Heart left ventricle (tissue), 16 donors: ENCODE results near the gene EIF4B. TPM values are rescaled to one million over a fixed set of nuclear protein-coding genes. Genes with fewer than 3 reads are reported as not detected.
"Not testable (repeated sequence)": the region's sequence is repeated elsewhere in the genome, so short reads cannot be mapped to it uniquely, and the experiment has no call there.

Experiments used
- ATAC-seq, 4 donors: fragments of 200-7000 bp; cut with Tn5 transposase; one replicate each; pipeline ENCODE4 v1.9.1; 2020 to 2022; ENCODE audit warnings: moderate library complexity in 4 of 4, mild to moderate bottlenecking in 3 of 4, moderate number of reproducible peaks in 1 of 4
- DNase-seq, 5 donors: peaks; one replicate each; pipeline ENCODE4 v3.0.0-alpha.2; 2020
- H3K27ac ChIP-seq, 12 donors: fragments of 200-600 bp; sonication (generic) in 4 of 12; one replicate each; pipeline versions ENCODE4 v1.5.0 to v1.8.0; 2016 to 2022; ENCODE audit warnings: mild to moderate bottlenecking in 2 of 12
- H3K27me3 ChIP-seq, 9 donors: fragments of 200-600 bp; sonication (generic) in 2 of 9; one replicate each; pipeline versions ENCODE4 v1.5.1 to v1.8.0; 2016 to 2022; ENCODE audit warnings: mild to moderate bottlenecking in 3 of 9
- H3K36me3 ChIP-seq, 9 donors: fragments of 200-600 bp; sonication (generic) in 2 of 9; one replicate each; pipeline versions ENCODE4 v1.5.0 to v1.8.0; 2018 to 2022; ENCODE audit warnings: mild to moderate bottlenecking in 2 of 9
- H3K4me1 ChIP-seq, 12 donors: fragments of 200-600 bp; sonication (generic) in 4 of 12; one replicate each; pipeline versions ENCODE4 v1.5.0 to v1.8.0; 2016 to 2022; ENCODE audit warnings: mild to moderate bottlenecking in 3 of 12
- H3K4me3 ChIP-seq, 12 donors: fragments of 200-600 bp; sonication (generic) in 4 of 12; one replicate each; pipeline versions ENCODE4 v1.5.0 to v1.8.0; 2017 to 2022; ENCODE audit warnings: mild to moderate bottlenecking in 9 of 12, moderate library complexity in 4 of 12
- H3K9me3 ChIP-seq, 12 donors: fragments of 200-600 bp; sonication (generic) in 4 of 12; one replicate each; pipeline versions ENCODE4 v1.5.0 to v1.8.0; 2016 to 2022; ENCODE audit warnings: mild to moderate bottlenecking in 1 of 12
- CTCF ChIP-seq, 12 donors: fragments of 200-600 bp; sonication (generic) in 4 of 12; IDR thresholded peaks; one replicate each; pipeline versions ENCODE4 v1.5.0 to v1.8.0; 2018 to 2022; ENCODE audit warnings: antibody characterized with exemption in 12 of 12, mild to moderate bottlenecking in 5 of 12
- POLR2A ChIP-seq, 2 donors: fragments of 450-650 bp; IDR thresholded peaks; one replicate each; pipeline ENCODE4 v1.6.1; 2017; ENCODE audit warnings: antibody characterized with exemption in 2 of 2, mild to moderate bottlenecking in 2 of 2, moderate library complexity in 2 of 2
- WGBS, 4 donors: extraction: QIAGEN DNeasy Blood & Tissue Kit in 2 of 4; methylation state at CpG; one replicate each; pipeline versions ENCODE4 v1.1.5 to v1.1.7; 2013 to 2018; 5-methylcytosine and 5-hydroxymethylcytosine counted together
- intact Hi-C, 10 donors: fragments of 100-400 bp; cut with DNase I; formaldehyde crosslinking; loops; one replicate each; pipeline versions ENCODE4 v1.11.1 to v1.14.2; 2022
- polyA plus RNA-seq, 2 donors: library from polyadenylated mRNA; stranded (reverse); fragments of 200-250 nt; gene quantifications; one replicate each; pipeline ENCODE4 v1.2.3, GENCODE V29; 2013
- total RNA-seq, 9 donors: library from RNA; depleted of rRNA in 2 of 9; stranded (reverse); fragments of >200 nt in 2 of 9; fragmentation: NEBNext Ultra II Directional in 3 of 9; extraction: Animal tissue kit (Norgen Biotek cat#: 25700) in 3 of 9; gene quantifications; one replicate each; pipeline versions ENCODE4 v1.1.0 to v1.2.4, GENCODE V29; 2016 to 2023
- donor health status: ischemic (EF 13 %, LVEDD 7.1; RV severe dilation, severe dysfunction).
- donor health status: healthy with polysubstance abuse.
- donor health status: DM: no; HTN: yes; CAD: no.
- donor health status: DM: no; HTN: no; CAD: no.
- donor health status: ischemic (EF 25% LVEDD 6.9; RV normal size, moderate dysfunction).
- donor health status: ischemic (EF 25% LVEDD 5.7; RV mildly dilated, moderate dysfunction).
- donor health status: healthy.
- donor health status: DM: yes; HTN: yes; CAD: no.
- donor health status: ischemic (EF 35%, LVEDD 5.7; RV mildly dilated, moderate dysfunction).
- donor health status: nonischemic (EF 11% LVEDD 7.7; RV severe dilation, severe dysfunction).
- donor health status: DM: yes; HTN: yes; CAD: no.
- donor health status: PGD.
- donor health status: ischemic (EF 29% LVEDD 5.4; RV normal size, mild dysfunction).
- donor health status: nonischemic (EF 23%, LVEDD 6.1; RV moderate dilation, normal function).

EIF4B gene
- total and polyA plus RNA-seq, 11 donors = 52.0 to 481 (median 342) TPM

DNA sequence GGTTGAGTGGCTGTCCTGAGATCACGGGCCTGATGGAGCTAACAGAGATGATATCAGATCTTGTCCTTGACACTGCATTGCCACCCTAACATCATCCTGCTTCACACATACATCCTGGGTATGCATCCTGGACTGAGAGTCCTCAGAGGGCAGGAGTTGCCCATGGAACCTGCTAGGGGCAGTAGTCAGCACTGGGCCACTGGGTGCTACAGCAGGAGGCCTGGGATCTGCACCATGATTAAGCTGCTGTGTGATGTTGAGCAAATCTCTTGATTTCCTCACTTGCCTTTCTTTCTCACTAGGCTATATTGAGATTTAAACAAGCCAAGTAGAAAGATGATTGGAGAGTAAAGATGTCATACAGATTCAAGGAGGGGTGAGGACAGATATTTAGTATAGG, 22.1 kb upstream of the EIF4B start:
- H3K27me3 ChIP-seq = peaks cover 0 to 15% (median 0%) of the 10 kb centered on the region in 9 donors
- DNase-seq = no peak
- no peak for ATAC-seq
- WGBS, 4 donors = 76 to 89% (median 86%) methylated on average over 1 of the region's 1 CpG
- H3K27ac ChIP-seq = no peak overlapping the region
- intact Hi-C loops = loop anchor here in 5 of 10 donors (5.0 to 10.0 kb wide), 4 partner anchors 399 to 829 kb away; no protein-coding TSS in a partner anchor
- peaks cover 0 to 3% (median 0%) of the 10 kb centered on the region in 12 donors for H3K4me1 ChIP-seq
- TF ChIP-seq POLR2A (IDR thresholded peaks at IDR 0.05) (no peak), CTCF (IDR thresholded peaks at IDR 0.05) (no peak)
- no peaks in the 10 kb centered on the region for H3K36me3 ChIP-seq
- H3K9me3 ChIP-seq = no peaks in the 10 kb centered on the region
- no peak overlapping the region for H3K4me3 ChIP-seq

- intact Hi-C loops = loop anchor here in 5 of 10 donors (10.0 kb wide), 2 partner anchors 404 to 834 kb away; no protein-coding TSS in a partner anchor
- no peak overlapping the region for H3K27ac ChIP-seq
- H3K36me3 ChIP-seq = no peaks in the 10 kb centered on the region
- no peaks in the 10 kb centered on the region for H3K4me1 ChIP-seq
- TF ChIP-seq POLR2A (IDR thresholded peaks at IDR 0.05) (no peak), CTCF (IDR thresholded peaks at IDR 0.05) (no peak)
- DNase-seq (no peak), ATAC-seq (no peak)
- H3K27me3 ChIP-seq = peaks cover 0 to 5% (median 0%) of the 10 kb centered on the region in 9 donors
- 86 to 89% (median 89%) methylated on average over 6 of the region's 6 CpGs for WGBS, 4 donors
- no peaks in the 10 kb centered on the region for H3K9me3 ChIP-seq
- no peak overlapping the region for H3K4me3 ChIP-seq
Measured at GRCh38 chr12:52988898-52989297, 17.4 kb upstream of the EIF4B start.

GRCh38 chr12:52990206-52990605, 16.1 kb upstream of the EIF4B start:
- ATAC-seq (no peak), DNase-seq (no peak)
- intact Hi-C loops = no loop called here
- Histone ChIP-seq H3K9me3 (no peaks in the 10 kb centered on the region), H3K27me3 (peaks cover 0 to 3% (median 0%) of the 10 kb centered on the region in 9 donors), H3K36me3 (no peaks in the 10 kb centered on the region), H3K27ac (no peak overlapping the region), H3K4me3 (no peak overlapping the region), H3K4me1 (no peaks in the 10 kb centered on the region)
- WGBS, 4 donors = 84 to 93% (median 89%) methylated on average over 4 of the region's 4 CpGs
- TF ChIP-seq CTCF (IDR thresholded peaks at IDR 0.05) (no peak), POLR2A (IDR thresholded peaks at IDR 0.05) (no peak)

DNA sequence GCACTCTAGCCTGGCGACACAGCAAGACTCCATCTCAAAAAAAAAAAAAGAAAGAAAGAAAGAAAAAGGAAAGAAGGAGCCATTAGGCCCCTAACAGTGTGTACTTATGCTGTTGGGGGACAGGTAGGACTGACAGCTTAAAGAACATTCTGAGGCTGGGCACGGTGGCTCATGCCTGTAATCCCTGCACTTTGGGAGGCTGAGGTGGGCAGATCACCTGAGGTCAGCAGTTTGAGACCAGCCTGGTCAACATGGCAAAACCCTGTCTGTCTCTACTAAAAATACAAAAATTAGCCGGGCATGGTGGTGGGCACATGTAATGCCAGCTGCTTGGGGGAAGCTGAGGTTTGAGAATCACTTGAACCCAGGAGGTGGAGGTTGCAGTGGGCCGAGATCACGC, 14.0 kb upstream of the EIF4B start:
- H3K27me3 ChIP-seq, H3K9me3 ChIP-seq, intact Hi-C loops, H3K4me1 ChIP-seq, H3K36me3 ChIP-seq, H3K27ac ChIP-seq, DNase-seq, H3K4me3 ChIP-seq, ATAC-seq: not testable (repeated sequence)
- 90 to 96% (median 96%) methylated on average over 5 of the region's 5 CpGs for WGBS, 4 donors
